GM12878 (cell line): ENCODE results near the gene OCA2. TPM values are rescaled to one million over a fixed set of nuclear protein-coding genes. Genes with fewer than 3 reads are reported as not detected.

Experiments
- ATAC-seq: fragments of 200-7000 bp; cut with Tn5 transposase; 3 replicates; pipeline ENCODE4 v1.9.1; 2020; ENCODE audit warnings: mild to moderate bottlenecking, moderate library complexity
- BruUV-seq: library from RNA; stranded (reverse); fragments of 400-500 nt; replicated peaks from 2 replicates; lab custom pipeline; 2021; lab: Mats Ljungman, UMichigan
- CTCF ChIA-PET: fragments of 300-600 bp; sonication (Branson Sonifier 250); formaldehyde crosslinking; extraction: SDS; loops from one replicate; lab custom pipeline; 2021; ENCODE audit warnings: inconsistent platforms; lab: Yijun Ruan, JAX
- POLR2A ChIA-PET: fragments of 350-600 bp; formaldehyde crosslinking; extraction: SDS; loops from one replicate; lab custom pipeline; 2021; ENCODE audit warnings: inconsistent platforms; lab: Charles Lee
- RAD21 ChIA-PET: fragments of 300-600 bp; sonication (Branson Sonifier 250); formaldehyde crosslinking; loops from one replicate; lab custom pipeline; 2023; ENCODE audit warnings: antibody characterized with exemption; ENCODE audit not compliant: unreplicated experiment; lab: Charles Lee
- SMC1A ChIA-PET: fragments of 300-600 bp; sonication (Branson Sonifier 250); formaldehyde crosslinking; loops from one replicate; lab custom pipeline; 2023; ENCODE audit not compliant: unreplicated experiment, uncharacterized antibody; lab: Charles Lee
- DNase-seq: peaks from one replicate; pipeline ENCODE4 v3.0.0-alpha.2; 2011; ENCODE audit warnings: low read depth, low spot score
- FAIRE-seq: peaks from 3 replicates; lab custom pipeline; 2011; peaks lifted over from hg19 to GRCh38; lab: Jason Lieb, UNC
- H2AFZ ChIP-seq: 2 replicates; pipeline ENCODE4 v1.6.0; 2011; ENCODE audit warnings: low read depth, low read length, control low read depth; ENCODE audit not compliant: control insufficient read depth
- H3K27ac ChIP-seq: 2 replicates; pipeline ENCODE4 v1.5.1; 2011; ENCODE audit warnings: control low read depth; ENCODE audit not compliant: control insufficient read depth, insufficient read depth
- H3K27me3 ChIP-seq, 2 experiments: replicated peaks in 1 of 2; 2 replicates each; pipeline versions ENCODE4 v1.6.0 to v1.6.1; 2011; ENCODE audit warnings: low read length in 1 of 2; ENCODE audit not compliant: control insufficient read depth in 2 of 2, insufficient read depth in 2 of 2
- H3K36me3 ChIP-seq, 2 experiments: 2 replicates each; pipeline ENCODE4 v1.5.1; 2011; ENCODE audit warnings: low read length in 1 of 2; ENCODE audit not compliant: control insufficient read depth in 2 of 2, insufficient read depth in 2 of 2
- H3K4me1 ChIP-seq: 2 replicates; pipeline ENCODE4 v1.6.1; 2011; ENCODE audit warnings: mild to moderate bottlenecking, low read length, moderate library complexity, mixed read lengths; ENCODE audit not compliant: control insufficient read depth, insufficient read depth
- H3K4me2 ChIP-seq: 2 replicates; pipeline ENCODE4 v1.6.0; 2011; ENCODE audit warnings: control low read depth; ENCODE audit not compliant: control insufficient read depth, insufficient read depth
- H3K4me3 ChIP-seq: fragments of 200-600 bp; sonication (generic); 2 replicates; pipeline ENCODE4 v1.5.1; 2016
- H3K79me2 ChIP-seq: 2 replicates; pipeline ENCODE4 v1.6.0; 2011; ENCODE audit warnings: low read length; ENCODE audit not compliant: control insufficient read depth, insufficient read depth
- H3K9ac ChIP-seq: 2 replicates; pipeline ENCODE4 v1.8.0; 2011; ENCODE audit warnings: low read length, control low read depth, mixed read lengths; ENCODE audit not compliant: control insufficient read depth, insufficient read depth
- H3K9me3 ChIP-seq: replicated peaks from 3 replicates; pipeline ENCODE4 v1.5.1; 2011; ENCODE audit warnings: mild to moderate bottlenecking, low read length; ENCODE audit not compliant: control insufficient read depth, insufficient read depth
- H4K20me1 ChIP-seq: 2 replicates; pipeline ENCODE4 v1.6.0; 2011; ENCODE audit not compliant: control insufficient read depth, insufficient read depth
- GABPA ChIP-seq: IDR thresholded peaks from 2 replicates; pipeline ENCODE4 v1.6.1; 2014; ENCODE audit warnings: antibody characterized with exemption, low read depth, mild to moderate bottlenecking, inconsistent platforms
- GATAD2B ChIP-seq: fragments of 450-650 bp; conservative IDR thresholded peaks from 2 replicates; pipeline ENCODE4 v1.6.1; 2017; ENCODE audit warnings: low read depth, mild to moderate bottlenecking, moderate library complexity
- HDGF ChIP-seq: fragments of 450-650 bp; IDR thresholded peaks from 2 replicates; pipeline ENCODE4 v1.6.1; 2016; ENCODE audit warnings: antibody characterized with exemption
- IKZF1 ChIP-seq: fragments of 450-650 bp; conservative IDR thresholded peaks from 2 replicates; pipeline ENCODE4 v1.6.1; 2017; ENCODE audit warnings: antibody characterized with exemption, mild to moderate bottlenecking
- NFYA ChIP-seq: IDR thresholded peaks from 2 replicates; pipeline ENCODE4 v1.6.1; 2011; ENCODE audit warnings: low read depth, mild to moderate bottlenecking, low read length, improper control_type of control experiment, borderline replicate concordance
- PBX3 ChIP-seq: IDR thresholded peaks from 2 replicates; pipeline ENCODE4 v1.6.1; 2011; ENCODE audit warnings: mild to moderate bottlenecking, low read depth, low read length, moderate library complexity; ENCODE audit not compliant: insufficient replicate concordance
- RB1 ChIP-seq: fragments of 450-650 bp; formaldehyde crosslinking; IDR thresholded peaks from 2 replicates; pipeline ENCODE4 v1.6.1; 2017; ENCODE audit warnings: mild to moderate bottlenecking, borderline replicate concordance
- SPI1 ChIP-seq: IDR thresholded peaks from 2 replicates; pipeline ENCODE4 v1.6.1; 2011; ENCODE audit warnings: low read depth, mild to moderate bottlenecking, low read length, moderate library complexity, borderline replicate concordance; ENCODE audit not compliant: insufficient read depth
- WGBS: methylation state at CpG from one replicate; pipeline ENCODE4 v1.1.6; 2016; ENCODE audit warnings: low lambda C conversion rate; ENCODE audit not compliant: insufficient replicate concordance, insufficient coverage; ENCODE audit errors: missing lambda C conversion rate; 5-methylcytosine and 5-hydroxymethylcytosine counted together
- in situ Hi-C: fragments of 300-500 bp; cut with MboI; formaldehyde crosslinking; loops from 9 replicates; pipeline ENCODE4 v1.14.3; 2018; ENCODE audit warnings: mixed read lengths
- intact Hi-C: fragments of 100-400 bp; cut with micrococcal nuclease; formaldehyde crosslinking; loops from one replicate; pipeline ENCODE4 v1.14.2; 2022; ENCODE audit not compliant: unreplicated experiment
- polyA plus RNA-seq, 11 experiments: library from polyadenylated mRNA; depleted of rRNA in 4 of 11; unstranded in 6 of 11; stranded (reverse) in 5 of 11; fragments of >200 nt; fragmentation: Nextera tagmentation in 4 of 11; fragmentation: Illumina TruSeq in 1 of 11; extraction: Ambion mirVana in 4 of 11; extraction: Trizol in 1 of 11; gene quantifications; 1 replicate in 1 of 11; 2 replicates in 10 of 11; pipeline versions ENCODE4 v1.2.1 to v1.2.3, GENCODE V29; 2011 to 2016; ENCODE audit warnings: inconsistent platforms in 2 of 11, missing spikeins in 2 of 11, low read depth in 1 of 11
- total RNA-seq, 4 experiments: library from RNA; depleted of rRNA in 3 of 4; stranded (reverse); fragments of >200 nt in 3 of 4; fragmentation: Illumina TruSeq in 1 of 4; extraction: Trizol in 1 of 4; gene quantifications; 2 replicates each; pipeline versions ENCODE4 v1.2.1 to v1.2.3, GENCODE V29; 2013 to 2021

The OCA2 gene
- total and polyA plus RNA-seq, 10 of the 15 experiments (the other 5 are each of a cell fraction or from before 2014, with no cell fraction given) = 0.04 to 1.8 TPM; not detected in 8

GRCh38 chr15:27807335-27807734 lies 291.8 kb downstream of the OCA2 start:
- H3K4me2 ChIP-seq = no peak overlapping the region
- no peak for DNase-seq
- POLR2A ChIA-PET = no interaction called here
- TF ChIP-seq HDGF (no peak), RB1 (no peak)
- no peaks in the 10 kb centered on the region; the same call in 2 of the 3 replicates for H3K9me3 ChIP-seq
- BruUV-seq = no TSS peak
- H4K20me1 ChIP-seq = no peaks in the 10 kb centered on the region
- H3K4me3 ChIP-seq = no peak overlapping the region
- no peaks in the 10 kb centered on the region for H3K27me3 ChIP-seq
- WGBS = 49% methylated on average over 7 of the region's 7 CpGs
- H3K9ac ChIP-seq = no peak overlapping the region
- no peaks in the 10 kb centered on the region for H3K79me2 ChIP-seq
- ATAC-seq = no peak
- in situ Hi-C loops = no loop called here
- RAD21 ChIA-PET = no interaction called here
- H3K4me1 ChIP-seq = no peaks in the 10 kb centered on the region
- SMC1A ChIA-PET = no interaction called here
- CTCF ChIA-PET = interaction anchor here (1.1 kb wide), 1 partner anchor 20 kb away, joined by 4 read pairs; no protein-coding TSS in a partner anchor
- no peaks in the 10 kb centered on the region for H3K36me3 ChIP-seq
- H2AFZ ChIP-seq = no peak overlapping the region
- H3K27ac ChIP-seq = no peak overlapping the region
- FAIRE-seq = no peak
- intact Hi-C loops = no loop called here

GRCh38 chr15:27806396-27806795 lies 292.7 kb downstream of the OCA2 start:
- no peak overlapping the region for H2AFZ ChIP-seq
- FAIRE-seq = no peak
- no peak for TF ChIP-seq GATAD2B
- TF ChIP-seq NFYA = no peak
- no peak for TF ChIP-seq GABPA
- no peak for TF ChIP-seq PBX3
- no peak for TF ChIP-seq SPI1
- TF ChIP-seq RB1 = no peak
- no peak for TF ChIP-seq IKZF1

More at GRCh38 chr15:27806396-27806795, 292.7 kb downstream of the OCA2 start:
- H3K4me1 ChIP-seq = no peaks in the 10 kb centered on the region
- H3K36me3 ChIP-seq = no peaks in the 10 kb centered on the region
- H3K4me3 ChIP-seq = no peak overlapping the region
- in situ Hi-C loops (no loop called here), intact Hi-C loops (no loop called here)
- ChIA-PET SMC1A (no interaction called here), CTCF (no interaction called here), RAD21 (no interaction called here), POLR2A (no interaction called here)
- DNase-seq = no peak
- WGBS = 77% methylated on average over 17 of the region's 21 CpGs
- no peaks in the 10 kb centered on the region; the same call in 2 of the 3 replicates for H3K9me3 ChIP-seq
- H3K4me2 ChIP-seq = no peak overlapping the region
- ATAC-seq = no peak
- H4K20me1 ChIP-seq = no peaks in the 10 kb centered on the region
- no peaks in the 10 kb centered on the region for H3K27me3 ChIP-seq
- no peaks in the 10 kb centered on the region for H3K79me2 ChIP-seq
- BruUV-seq = no TSS peak
- H3K9ac ChIP-seq = no peak overlapping the region
- H3K27ac ChIP-seq = no peak overlapping the region
